GM18508 (cell line): ENCODE data around the gene PTGS1.
"Not testable (repeated sequence)": the region's sequence is repeated elsewhere in the genome, so short reads cannot be mapped to it uniquely, and the experiment has no call there.

Experiments
- ATAC-seq: cut with Tn5 transposase; IDR thresholded peaks from one replicate; pipeline ENCODE4 v1.9.1; 2021; ENCODE audit warnings: moderate number of reproducible peaks; ENCODE audit not compliant: insufficient read depth, unreplicated experiment

The PTGS1 gene

GRCh38 chr9:122370869-122371755 lies at the start of gene PTGS1:
Gene PTGS1, plus strand, starts transcription at chr9:122371024. Its CDS starts 61 bp downstream, at chr9:122371085.
- ATAC-seq: no peak

GRCh38 chr9:122322553-122322952 lies 48.3 kb upstream of the PTGS1 start:
- no peak for ATAC-seq

DNA sequence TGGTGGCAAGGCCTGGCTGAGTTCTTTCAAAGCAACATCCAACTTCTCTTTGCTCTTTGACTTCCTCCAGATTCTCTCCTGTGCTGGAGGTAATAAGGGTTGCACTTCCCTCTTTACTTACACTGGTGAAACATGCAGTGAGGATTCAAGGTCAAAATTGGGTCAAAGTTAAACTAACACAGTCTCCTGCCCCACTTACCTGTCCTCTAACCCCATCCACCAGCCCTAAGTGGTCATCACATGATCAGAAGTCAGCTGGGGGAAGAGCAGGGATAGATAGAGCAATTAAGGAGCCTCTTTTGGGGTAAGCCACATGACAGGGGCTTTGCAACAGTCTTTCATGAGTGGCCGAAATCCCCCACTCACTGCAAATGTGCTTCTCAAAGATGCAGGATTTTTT lies 46.2 kb upstream of the PTGS1 start:
- not testable (repeated sequence) for ATAC-seq

DNA sequence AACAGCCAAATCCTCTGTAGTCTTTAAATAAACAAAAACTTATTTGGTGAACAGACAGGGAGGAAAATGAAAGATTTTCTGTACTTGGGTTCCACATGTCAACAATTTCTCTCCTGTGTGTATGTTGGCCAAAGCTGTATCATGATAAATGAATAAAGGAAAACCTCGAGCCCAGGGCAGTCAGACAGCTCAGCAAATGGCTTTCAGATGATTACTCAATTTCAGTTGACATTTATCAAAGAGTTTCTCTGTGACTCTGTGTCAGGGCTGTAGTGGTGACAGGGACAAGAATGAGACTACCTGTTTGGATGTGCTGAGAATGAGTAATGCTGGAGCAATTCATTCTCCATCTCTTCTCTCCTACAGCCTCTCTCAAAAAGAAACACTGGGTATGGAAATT lies 45.7 kb upstream of the PTGS1 start:
- no peak for ATAC-seq

GRCh38 chr9:122327175-122327574 lies 43.6 kb upstream of the PTGS1 start:
- ATAC-seq: no peak

- ATAC-seq: no peak
These were observed 41.2 kb upstream of the PTGS1 start for GRCh38 chr9:122329597-122329996.

DNA sequence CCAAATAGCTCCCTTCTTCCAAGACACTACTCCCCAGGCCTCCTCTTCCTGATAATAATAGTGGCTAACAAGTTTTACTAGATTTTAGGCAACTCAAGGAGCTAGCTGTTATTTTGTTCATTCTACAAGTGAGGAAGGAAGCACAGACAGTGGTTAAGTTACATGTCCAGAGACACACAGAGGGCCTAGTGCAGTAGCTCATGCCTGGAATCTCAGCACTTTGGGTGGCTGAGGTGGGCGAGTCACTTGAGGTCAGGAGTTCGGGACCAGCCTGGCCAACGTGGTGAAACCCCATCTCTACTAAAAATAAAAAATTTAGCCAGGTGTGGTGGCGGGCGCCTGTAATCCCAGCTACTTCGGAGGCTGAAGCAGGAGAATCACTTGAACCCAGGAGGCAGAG lies 40.4 kb upstream of the PTGS1 start:
- not testable (repeated sequence) for ATAC-seq

DNA sequence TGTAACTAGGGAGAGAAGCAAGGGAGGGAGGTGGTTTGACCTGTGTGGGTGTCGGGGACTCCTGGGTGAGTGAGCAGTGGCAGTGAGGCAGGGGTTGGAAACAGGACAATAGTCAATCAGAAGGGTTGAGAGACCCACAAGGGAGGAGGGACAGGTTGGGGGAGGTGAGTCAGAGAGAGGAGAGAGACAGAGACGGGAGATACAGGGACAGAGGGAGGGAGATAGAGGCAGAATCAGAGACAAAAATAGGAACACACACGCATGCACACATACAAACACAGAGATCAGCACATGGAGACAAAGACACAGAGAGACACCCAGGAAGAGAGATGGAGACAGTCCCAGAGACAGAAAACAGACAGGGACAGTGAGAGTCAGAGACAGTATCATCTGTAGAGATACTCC lies 39.3 kb upstream of the PTGS1 start:
- no peak for ATAC-seq

- no peak for ATAC-seq
These were observed 38.7 kb upstream of the PTGS1 start for GRCh38 chr9:122332083-122332482.

- ATAC-seq: no peak
These were observed 38.2 kb upstream of the PTGS1 start for GRCh38 chr9:122332644-122333043.

- no peak for ATAC-seq
These were observed 37.5 kb upstream of the PTGS1 start for GRCh38 chr9:122333169-122333808.

GRCh38 chr9:122334916-122335315 lies 35.9 kb upstream of the PTGS1 start:
- no peak for ATAC-seq

DNA sequence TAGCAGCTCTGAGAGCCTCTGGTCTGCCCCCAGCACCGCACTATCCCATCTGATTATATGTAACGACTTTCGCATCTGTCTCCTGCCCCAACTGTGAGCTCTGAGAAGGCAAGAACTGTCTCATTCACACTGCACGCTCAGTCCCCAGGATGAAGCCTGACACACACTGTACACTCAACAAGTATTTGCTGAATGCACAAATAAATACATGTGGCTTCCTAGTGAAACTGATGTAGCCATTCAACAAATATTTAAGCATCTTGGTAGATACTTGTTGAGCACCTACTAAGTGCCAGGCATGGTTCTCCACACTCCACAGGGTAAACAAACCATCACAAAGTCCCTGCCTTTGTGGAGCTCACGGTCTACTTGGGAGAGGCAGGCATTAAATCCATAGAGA lies 34.6 kb upstream of the PTGS1 start:
- no peak for ATAC-seq

- no peak for ATAC-seq
These were observed 33.8 kb upstream of the PTGS1 start for GRCh38 chr9:122336866-122337555.

- ATAC-seq: no peak
These were observed 33.3 kb upstream of the PTGS1 start for GRCh38 chr9:122337556-122337929.

GRCh38 chr9:122338536-122338935 lies 32.3 kb upstream of the PTGS1 start:
- ATAC-seq: no peak

DNA sequence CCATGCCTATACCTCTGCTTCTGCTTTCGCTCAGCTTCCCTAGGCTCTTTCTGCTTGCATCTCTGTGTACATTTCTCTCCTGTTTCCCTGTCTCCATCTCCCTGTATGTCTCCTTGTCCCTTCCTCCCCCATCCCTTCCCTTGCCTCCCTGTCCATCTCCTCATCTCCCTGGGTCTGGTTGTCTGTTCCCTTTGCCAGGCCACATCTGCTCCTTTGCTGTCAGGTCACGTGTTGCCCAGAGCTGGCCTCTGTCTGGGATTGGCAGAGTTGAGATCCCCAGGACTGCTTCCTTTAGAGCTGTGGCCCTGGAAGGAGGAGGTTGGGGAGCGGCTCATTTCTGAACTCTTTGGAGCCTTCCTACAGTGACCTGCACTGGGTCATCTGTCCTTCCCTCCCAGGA lies 31.8 kb upstream of the PTGS1 start:
- no peak for ATAC-seq

- ATAC-seq: no peak
These were observed 31.2 kb upstream of the PTGS1 start for GRCh38 chr9:122339579-122339978.

DNA sequence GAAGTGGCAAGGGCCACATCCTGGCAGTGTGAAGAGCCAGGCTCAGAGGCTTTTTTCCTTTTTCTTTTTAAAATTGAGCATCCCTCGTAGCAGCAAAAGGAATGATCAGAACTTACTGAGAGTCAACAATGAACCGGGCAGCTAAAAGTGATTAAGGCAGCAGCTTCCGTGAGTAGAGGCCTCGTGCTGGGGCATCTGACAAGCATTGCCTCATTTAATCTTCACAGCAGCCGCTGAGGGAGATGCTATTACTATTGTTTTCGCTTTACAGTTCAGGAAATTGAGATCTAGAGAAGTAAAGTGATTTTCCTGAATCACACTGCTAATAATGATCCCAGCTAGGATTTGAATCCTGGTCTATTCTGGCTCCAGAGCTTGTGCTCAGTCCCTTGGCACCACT lies 30.7 kb upstream of the PTGS1 start:
- no peak for ATAC-seq

DNA sequence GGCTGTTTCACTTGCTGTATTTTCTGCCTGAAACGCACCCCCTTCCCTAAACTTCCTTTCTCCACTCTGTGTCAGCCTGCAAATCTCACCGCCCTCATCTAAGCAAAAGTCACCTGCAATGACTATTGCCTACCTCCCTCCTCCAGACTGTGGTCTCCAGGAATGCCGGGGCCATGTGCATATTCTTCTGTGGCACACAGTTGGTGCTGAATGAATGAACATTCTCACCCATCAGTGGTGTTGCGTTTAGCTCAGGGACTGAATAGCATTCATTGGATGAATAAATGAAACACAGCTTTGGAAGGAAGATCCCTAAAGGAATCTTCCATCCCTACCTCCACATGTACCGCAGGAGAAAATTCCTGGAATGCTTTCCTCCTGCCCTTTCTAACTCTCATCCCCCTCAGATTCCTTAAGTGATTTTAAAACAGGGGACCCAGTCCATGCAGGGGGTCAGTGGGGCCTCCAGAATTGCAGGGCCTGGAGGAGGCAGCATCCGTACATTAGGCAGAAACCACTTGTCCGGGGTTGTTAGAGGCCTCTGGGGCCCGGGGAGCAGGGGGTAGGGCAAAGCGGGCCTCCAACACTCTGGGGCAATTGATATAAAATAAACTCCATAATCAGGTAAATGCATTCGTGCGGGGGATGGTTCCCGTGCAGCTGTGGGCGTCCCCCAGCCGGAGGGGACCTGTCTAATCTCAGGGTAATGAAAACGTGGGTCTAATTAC lies 28.3 kb upstream of the PTGS1 start:
- no peak for ATAC-seq
